Right renal cortex interstitium (tissue), 3 donors: ENCODE data around the gene SDK1. TPM values are rescaled to one million over a fixed set of nuclear protein-coding genes. Genes with fewer than 3 reads are reported as not detected.
"Not testable (repeated sequence)": the region's sequence is repeated elsewhere in the genome, so short reads cannot be mapped to it uniquely, and the experiment has no call there.

Experiments
- DNase-seq, 3 donors: peaks; one replicate each; pipeline ENCODE4 v3.0.0-alpha.2; 2013; ENCODE audit warnings: low read depth in 3 of 3, low spot score in 2 of 3
- polyA plus RNA-seq, 3 donors: library from polyadenylated mRNA; unstranded; fragments of 120-200 nt; gene quantifications; one replicate each; pipeline ENCODE4 v1.2.1, GENCODE V29; 2013; ENCODE audit not compliant: insufficient read length in 3 of 3

The SDK1 gene
- polyA plus RNA-seq, 3 donors, result 5.8 to 7.5 (median 6.3) TPM

GRCh38 chr7:3573151-3573550 lies 272.1 kb downstream of the SDK1 start:
- no peak for DNase-seq

- no peak for DNase-seq
Measured at GRCh38 chr7:3574386-3574785, 273.3 kb downstream of the SDK1 start.

GRCh38 chr7:3575753-3576531 lies 274.9 kb downstream of the SDK1 start:
- no peak for DNase-seq

GRCh38 chr7:3578399-3578798 lies 277.3 kb downstream of the SDK1 start:
- no peak for DNase-seq

GRCh38 chr7:3579638-3580219 lies 278.7 kb downstream of the SDK1 start:
- no peak for DNase-seq

- not testable (repeated sequence) for DNase-seq
Measured at GRCh38 chr7:3582145-3582544, 281.1 kb downstream of the SDK1 start.

- no peak for DNase-seq
Measured at GRCh38 chr7:3585826-3586225, 284.8 kb downstream of the SDK1 start.

- no peak for DNase-seq
Measured at GRCh38 chr7:3588341-3588740, 287.3 kb downstream of the SDK1 start.

- no peak for DNase-seq
Measured at GRCh38 chr7:3589752-3590151, 288.7 kb downstream of the SDK1 start.

- no peak for DNase-seq
Measured at GRCh38 chr7:3591219-3591618, 290.2 kb downstream of the SDK1 start.

- DNase-seq, result no peak
Measured at GRCh38 chr7:3591944-3592343, 290.9 kb downstream of the SDK1 start.

GRCh38 chr7:3592401-3593134 lies 291.5 kb downstream of the SDK1 start:
- DNase-seq, result no peak

GRCh38 chr7:3594901-3595300 lies 293.8 kb downstream of the SDK1 start:
- no peak for DNase-seq

- no peak for DNase-seq
Measured at GRCh38 chr7:3598854-3599253, 297.8 kb downstream of the SDK1 start.

GRCh38 chr7:3605222-3605621 lies 304.2 kb downstream of the SDK1 start:
- DNase-seq, result no peak

GRCh38 chr7:3606436-3606835 lies 305.4 kb downstream of the SDK1 start:
- no peak for DNase-seq

GRCh38 chr7:3607847-3608246 lies 306.8 kb downstream of the SDK1 start:
- no peak for DNase-seq

- DNase-seq, result no peak
Measured at GRCh38 chr7:3616306-3616705, 315.3 kb downstream of the SDK1 start.

GRCh38 chr7:3630081-3630480 lies 329.0 kb downstream of the SDK1 start:
- DNase-seq, result no peak

- DNase-seq, result no peak
Measured at GRCh38 chr7:3634396-3634795, 333.3 kb downstream of the SDK1 start.

GRCh38 chr7:3636131-3636860 lies 335.2 kb downstream of the SDK1 start:
- no peak for DNase-seq
